ENCODE results near the gene ACCS.

DNA sequence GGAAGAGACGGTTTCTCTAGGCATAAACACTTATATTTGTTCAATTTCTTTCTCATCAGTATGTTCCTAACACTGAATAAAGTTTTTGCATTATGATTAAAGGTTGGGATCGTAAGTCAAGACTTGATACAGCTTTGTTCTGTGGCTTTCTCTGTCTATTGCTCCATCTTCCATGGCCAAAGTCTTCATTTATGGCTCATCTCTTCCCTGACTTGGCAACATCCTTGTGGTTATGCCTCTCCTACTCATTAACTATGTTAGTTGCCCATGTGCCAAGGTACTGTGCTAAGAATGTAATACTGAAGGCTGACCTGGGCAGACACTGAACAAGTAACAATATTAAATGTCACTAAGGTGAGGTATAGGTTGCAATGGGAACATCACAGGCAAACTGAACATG, 19.9 kb upstream of the ACCS start:
- TF ChIP-seq POLR2A (IDR thresholded peaks at IDR 0.05), result no peak
- TF ChIP-seq, protein P1, sequence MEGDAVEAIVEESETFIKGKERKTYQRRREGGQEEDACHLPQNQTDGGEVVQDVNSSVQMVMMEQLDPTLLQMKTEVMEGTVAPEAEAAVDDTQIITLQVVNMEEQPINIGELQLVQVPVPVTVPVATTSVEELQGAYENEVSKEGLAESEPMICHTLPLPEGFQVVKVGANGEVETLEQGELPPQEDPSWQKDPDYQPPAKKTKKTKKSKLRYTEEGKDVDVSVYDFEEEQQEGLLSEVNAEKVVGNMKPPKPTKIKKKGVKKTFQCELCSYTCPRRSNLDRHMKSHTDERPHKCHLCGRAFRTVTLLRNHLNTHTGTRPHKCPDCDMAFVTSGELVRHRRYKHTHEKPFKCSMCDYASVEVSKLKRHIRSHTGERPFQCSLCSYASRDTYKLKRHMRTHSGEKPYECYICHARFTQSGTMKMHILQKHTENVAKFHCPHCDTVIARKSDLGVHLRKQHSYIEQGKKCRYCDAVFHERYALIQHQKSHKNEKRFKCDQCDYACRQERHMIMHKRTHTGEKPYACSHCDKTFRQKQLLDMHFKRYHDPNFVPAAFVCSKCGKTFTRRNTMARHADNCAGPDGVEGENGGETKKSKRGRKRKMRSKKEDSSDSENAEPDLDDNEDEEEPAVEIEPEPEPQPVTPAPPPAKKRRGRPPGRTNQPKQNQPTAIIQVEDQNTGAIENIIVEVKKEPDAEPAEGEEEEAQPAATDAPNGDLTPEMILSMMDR (IDR thresholded peaks at IDR 0.05), result no peak

Data from testis (tissue), 2 donors.